Neural cell (in vitro differentiated cells): ENCODE results near the gene BRIP1. TPM values are rescaled to one million over a fixed set of nuclear protein-coding genes. Genes with fewer than 3 reads are reported as not detected.
"Not testable (repeated sequence)": the region's sequence is repeated elsewhere in the genome, so short reads cannot be mapped to it uniquely, and the experiment has no call there.

Experiments used
- H2AFZ ChIP-seq: fragments of 200-600, 300-800 bp; sonication (generic), shearing (Covaris generic); 2 replicates; pipeline ENCODE4 v1.6.0; 2014; ENCODE audit warnings: low read depth, mild to moderate bottlenecking, antibody characterized with exemption, low read length, moderate library complexity
- H3F3A ChIP-seq: fragments of 200-600 bp; shearing (Covaris generic); 2 replicates; pipeline ENCODE4 v1.6.1; 2016; ENCODE audit warnings: mild to moderate bottlenecking, moderate library complexity, mixed read lengths, antibody characterized with exemption, low read length; ENCODE audit not compliant: insufficient read depth, poor library complexity, severe bottlenecking
- H3K27ac ChIP-seq: fragments of 200-600, 300-800 bp; sonication (generic), shearing (Covaris generic); 2 replicates; pipeline ENCODE4 v1.5.1; 2014; ENCODE audit warnings: mild to moderate bottlenecking, low read length, moderate library complexity
- H3K27me3 ChIP-seq: fragments of 300-800, 200-600 bp; sonication (generic), shearing (Covaris generic); 2 replicates; pipeline ENCODE4 v1.6.0; 2014; ENCODE audit warnings: mild to moderate bottlenecking, low read depth, low read length, moderate library complexity; ENCODE audit not compliant: insufficient read depth
- H3K36me3 ChIP-seq: fragments of 300-800, 200-600 bp; sonication (generic), shearing (Covaris generic); 2 replicates; pipeline ENCODE4 v1.5.1; 2014; ENCODE audit warnings: mild to moderate bottlenecking, antibody characterized with exemption, low read length, moderate library complexity; ENCODE audit not compliant: insufficient read depth
- H3K4me2 ChIP-seq: fragments of 300-800, 200-600 bp; sonication (generic), shearing (Covaris generic); 2 replicates; pipeline ENCODE4 v1.6.0; 2014; ENCODE audit warnings: mild to moderate bottlenecking, low read length
- H3K4me3 ChIP-seq: fragments of 300-800, 200-600 bp; sonication (generic), shearing (Covaris generic); 2 replicates; pipeline ENCODE4 v1.5.1; 2014; ENCODE audit warnings: mild to moderate bottlenecking, low read length, moderate library complexity
- H3K79me2 ChIP-seq: fragments of 200-600 bp; shearing (Covaris generic); replicated peaks from 2 replicates; pipeline ENCODE4 v1.6.0; 2014; ENCODE audit warnings: mild to moderate bottlenecking, low read length, moderate library complexity; ENCODE audit not compliant: insufficient read depth
- H3K9ac ChIP-seq: fragments of 300-800, 200-600 bp; sonication (generic), shearing (Covaris generic); 2 replicates; pipeline ENCODE4 v1.6.1; 2016; ENCODE audit warnings: mild to moderate bottlenecking, low read length, mixed read lengths
- H3K9me2 ChIP-seq: fragments of 200-600 bp; shearing (Covaris generic); 2 replicates; pipeline ENCODE4 v1.6.1; 2016; ENCODE audit warnings: mild to moderate bottlenecking, low read length, mixed read lengths; ENCODE audit not compliant: insufficient read depth
- H3K9me3 ChIP-seq: fragments of 200-600, 300-800 bp; sonication (generic), shearing (Covaris generic); 2 replicates; pipeline ENCODE4 v1.6.1; 2016; ENCODE audit warnings: mild to moderate bottlenecking, mixed run types, low read length, moderate library complexity, mixed read lengths
- H4K20me1 ChIP-seq: fragments of 200-600 bp; shearing (Covaris generic); 2 replicates; pipeline ENCODE4 v1.6.1; 2016; ENCODE audit warnings: mild to moderate bottlenecking, mixed run types; ENCODE audit not compliant: insufficient read depth
- CTCF ChIP-seq: fragments of 450-650 bp; IDR thresholded peaks from 2 replicates; pipeline ENCODE4 v1.5.1; 2014; ENCODE audit warnings: antibody characterized with exemption, mild to moderate bottlenecking, moderate library complexity; ENCODE audit not compliant: poor library complexity, severe bottlenecking
- EP300 ChIP-seq: fragments of 450-650 bp; conservative IDR thresholded peaks from 2 replicates; pipeline ENCODE4 v1.6.1; 2014; ENCODE audit warnings: antibody characterized with exemption, mild to moderate bottlenecking, moderate library complexity; ENCODE audit not compliant: poor library complexity, severe bottlenecking
- EZH2 ChIP-seq: fragments of 200-600, 300-800 bp; shearing (Covaris generic), sonication (generic); IDR thresholded peaks from 2 replicates; pipeline ENCODE4 v1.6.1; 2014; ENCODE audit warnings: antibody characterized with exemption, low read length, borderline replicate concordance, mild to moderate bottlenecking; ENCODE audit not compliant: insufficient read depth, poor library complexity, severe bottlenecking
- MXI1 ChIP-seq: fragments of 450-650 bp; conservative IDR thresholded peaks from 2 replicates; pipeline ENCODE4 v1.6.1; 2014; ENCODE audit warnings: antibody characterized with exemption, mild to moderate bottlenecking; ENCODE audit not compliant: poor library complexity, severe bottlenecking
- POLR2AphosphoS5 ChIP-seq: IDR thresholded peaks from 2 replicates; pipeline ENCODE4 v1.6.1; 2012
- RAD21 ChIP-seq: fragments of 450-650 bp; conservative IDR thresholded peaks from 2 replicates; pipeline ENCODE4 v1.6.1; 2014; ENCODE audit warnings: antibody characterized with exemption, mild to moderate bottlenecking, moderate library complexity
- REST ChIP-seq: IDR thresholded peaks from 2 replicates; pipeline ENCODE4 v1.6.1; 2012; ENCODE audit warnings: borderline replicate concordance
- SMC3 ChIP-seq: fragments of 450-650 bp; conservative IDR thresholded peaks from 2 replicates; pipeline ENCODE4 v1.6.1; 2014; ENCODE audit warnings: antibody characterized with exemption, mild to moderate bottlenecking, moderate library complexity; ENCODE audit not compliant: poor library complexity
- TAF1 ChIP-seq: IDR thresholded peaks from 2 replicates; pipeline ENCODE4 v1.6.1; 2012; ENCODE audit warnings: low read depth
- polyA plus RNA-seq: library from polyadenylated mRNA; depleted of rRNA; stranded (reverse); fragments of >200 nt; gene quantifications from 2 replicates; pipeline ENCODE4 v1.2.3, GENCODE V29; 2014

BRIP1 gene
- polyA plus RNA-seq, 1 donor from 2014 or later, result 0.47 TPM

GRCh38 chr17:61828694-61829093 is 34.6 kb downstream of the BRIP1 start:
- TF ChIP-seq EP300 (no peak), RAD21 (no peak), CTCF (no peak)
- no peak overlapping the region for H3K4me2 ChIP-seq
- no peak overlapping the region for H3K27ac ChIP-seq
- no peaks in the 10 kb centered on the region for H3K9me3 ChIP-seq
- no peak overlapping the region for H3K4me3 ChIP-seq
- no peaks in the 10 kb centered on the region for H3K36me3 ChIP-seq
- no peaks in the 10 kb centered on the region for H3F3A ChIP-seq
- H3K9me2 ChIP-seq, result no peaks in the 10 kb centered on the region
- H3K79me2 ChIP-seq, result no peaks in the 10 kb centered on the region
- no peaks in the 10 kb centered on the region for H4K20me1 ChIP-seq
- no peak overlapping the region for H3K9ac ChIP-seq
- no peaks in the 10 kb centered on the region for H3K27me3 ChIP-seq
- no peak overlapping the region for H2AFZ ChIP-seq

- Histone ChIP-seq H2AFZ (no peak overlapping the region), H3K9ac (no peak overlapping the region), H3K27ac (no peak overlapping the region), H3K4me3 (no peak overlapping the region), H3K27me3 (no peaks in the 10 kb centered on the region), H3K79me2 (no peaks in the 10 kb centered on the region), H3K9me3 (no peaks in the 10 kb centered on the region), H4K20me1 (no peaks in the 10 kb centered on the region), H3F3A (no peaks in the 10 kb centered on the region), H3K36me3 (no peaks in the 10 kb centered on the region), H3K9me2 (no peaks in the 10 kb centered on the region), H3K4me2 (no peak overlapping the region)
- TF ChIP-seq SMC3 (no peak), CTCF (no peak), EP300 (no peak), MXI1 (no peak), TAF1 (no peak), RAD21 (no peak), REST (no peak), POLR2AphosphoS5 (no peak), EZH2 (no peak)
These were observed 35.5 kb downstream of the BRIP1 start for GRCh38 chr17:61827649-61828395.

- not testable (repeated sequence) for H3K4me3 ChIP-seq, H2AFZ ChIP-seq, H3K27me3 ChIP-seq, H4K20me1 ChIP-seq, H3K9ac ChIP-seq, H3F3A ChIP-seq, H3K9me2 ChIP-seq, H3K4me2 ChIP-seq, H3K27ac ChIP-seq, H3K9me3 ChIP-seq, H3K79me2 ChIP-seq, H3K36me3 ChIP-seq
These were observed 36.5 kb downstream of the BRIP1 start for GRCh38 chr17:61826866-61827265.

GRCh38 chr17:61826198-61826597 is 37.1 kb downstream of the BRIP1 start:
- not testable (repeated sequence) for H3K9me2 ChIP-seq, H3K9ac ChIP-seq, H3K4me2 ChIP-seq, H2AFZ ChIP-seq, H4K20me1 ChIP-seq, H3F3A ChIP-seq, H3K4me3 ChIP-seq, H3K27me3 ChIP-seq, H3K79me2 ChIP-seq, H3K27ac ChIP-seq, H3K9me3 ChIP-seq, H3K36me3 ChIP-seq
